HepG2 (cell line): Measurements from ENCODE around the gene NRAS. TPM values are rescaled to one million over a fixed set of nuclear protein-coding genes. Genes with fewer than 3 reads are reported as not detected.

Source experiments
- ARHGAP35 ChIP-seq: sonication (generic); formaldehyde crosslinking; IDR thresholded peaks from 2 replicates; pipeline ENCODE4 v1.9.0; 2022; ENCODE audit warnings: mild to moderate bottlenecking, inconsistent platforms, moderate library complexity, missing genetic modification reagents, borderline replicate concordance
- CREM ChIP-seq, 2 experiments: sonication (generic) in 1 of 2; formaldehyde crosslinking in 1 of 2; IDR thresholded peaks; 2 replicates each; pipeline versions ENCODE4 v1.4.0 to v1.6.1; 2016 to 2020; ENCODE audit warnings: antibody characterized with exemption in 1 of 2, mild to moderate bottlenecking in 1 of 2, missing genetic modification reagents in 1 of 2
- HNRNPLL ChIP-seq: fragments of 200-400 bp; formaldehyde crosslinking; IDR thresholded peaks from 2 replicates; pipeline ENCODE4 v1.6.1; 2017; ENCODE audit warnings: mild to moderate bottlenecking, low read depth, low read length; ENCODE audit not compliant: poor library complexity, severe bottlenecking
- IRF2 ChIP-seq: IDR thresholded peaks from 2 replicates; pipeline ENCODE4 v1.6.1; 2018; ENCODE audit warnings: missing genetic modification reagents, missing compliant biosample characterization
- KLF11 ChIP-seq: IDR thresholded peaks from 2 replicates; pipeline ENCODE4 v1.6.1; 2016; ENCODE audit warnings: missing compliant biosample characterization
- SRSF9 ChIP-seq: fragments of 200-400 bp; formaldehyde crosslinking; IDR thresholded peaks from 2 replicates; pipeline ENCODE4 v1.6.1; 2018; ENCODE audit warnings: borderline replicate concordance, mild to moderate bottlenecking, low read depth, low read length; ENCODE audit not compliant: insufficient read depth, poor library complexity, severe bottlenecking
- ZNF331 ChIP-seq: sonication (generic); formaldehyde crosslinking; IDR thresholded peaks from 2 replicates; pipeline ENCODE4 v1.4.0; 2020; ENCODE audit warnings: missing genetic modification reagents
- ZNF367 ChIP-seq: sonication (generic); formaldehyde crosslinking; IDR thresholded peaks from 2 replicates; pipeline ENCODE4 v1.4.0; 2020; ENCODE audit warnings: missing genetic modification reagents, borderline replicate concordance
- ZNF629 ChIP-seq: sonication (generic); formaldehyde crosslinking; conservative IDR thresholded peaks from 2 replicates; pipeline ENCODE4 v1.5.0; 2020; ENCODE audit warnings: missing genetic modification reagents
- ZNF788 ChIP-seq: sonication (generic); formaldehyde crosslinking; IDR thresholded peaks from 2 replicates; pipeline ENCODE4 v1.5.0; 2020; ENCODE audit warnings: mild to moderate bottlenecking, missing genetic modification reagents, borderline replicate concordance
- polyA plus RNA-seq, 8 experiments: library from polyadenylated mRNA; depleted of rRNA in 3 of 8; stranded (reverse) in 7 of 8; unstranded in 1 of 8; fragments of >200 nt; fragmentation: Illumina TruSeq in 4 of 8; extraction: Trizol in 4 of 8; gene quantifications; 2 replicates each; pipeline versions ENCODE4 v1.2.1 to v1.2.3, GENCODE V29; 2011 to 2016; ENCODE audit warnings: low read depth in 4 of 8, missing spikeins in 1 of 8, mixed read lengths in 1 of 8; ENCODE audit not compliant: insufficient read depth in 1 of 8
- total RNA-seq, 5 experiments: library from RNA; depleted of rRNA; stranded (reverse); fragments of >200 nt; fragmentation: Illumina TruSeq; extraction: Trizol; gene quantifications; 2 replicates each; pipeline ENCODE4 v1.2.3, GENCODE V29; 2016; ENCODE audit warnings: low read depth in 1 of 5
- TF ChIP-seq, protein P1 (sequence below): sonication (generic); formaldehyde crosslinking; IDR thresholded peaks from 2 replicates; pipeline ENCODE4 v1.4.0; 2020; ENCODE audit warnings: missing genetic modification reagents
- TF ChIP-seq, protein P2 (sequence below): sonication (generic); formaldehyde crosslinking; IDR thresholded peaks from 2 replicates; pipeline ENCODE4 v1.8.0; 2022; ENCODE audit warnings: low read depth, missing genetic modification reagents
- TF ChIP-seq, protein P3 (sequence below): fragments of 450-650 bp; IDR thresholded peaks from 2 replicates; pipeline ENCODE4 v1.6.1; 2017
- TF ChIP-seq, protein P4 (sequence below): sonication (generic); formaldehyde crosslinking; IDR thresholded peaks from 2 replicates; pipeline ENCODE4 v1.4.0; 2020; ENCODE audit warnings: missing genetic modification reagents, borderline replicate concordance
- TF ChIP-seq, protein P5 (sequence below): sonication (generic); formaldehyde crosslinking; IDR thresholded peaks from 2 replicates; pipeline ENCODE4 v1.5.1; 2020; ENCODE audit warnings: missing genetic modification reagents, mild to moderate bottlenecking, borderline replicate concordance

The NRAS gene
- total and polyA plus RNA-seq, 2 of the 13 experiments (the other 11 are each of a cell fraction or from before 2014, with no cell fraction given), result 38.6 to 58.8 TPM

GRCh38 chr1:114757455-114758255 lies 41.1 kb upstream of the NRAS start, which contains the start of gene CSDE1 (continued):
- TF ChIP-seq, protein P1, sequence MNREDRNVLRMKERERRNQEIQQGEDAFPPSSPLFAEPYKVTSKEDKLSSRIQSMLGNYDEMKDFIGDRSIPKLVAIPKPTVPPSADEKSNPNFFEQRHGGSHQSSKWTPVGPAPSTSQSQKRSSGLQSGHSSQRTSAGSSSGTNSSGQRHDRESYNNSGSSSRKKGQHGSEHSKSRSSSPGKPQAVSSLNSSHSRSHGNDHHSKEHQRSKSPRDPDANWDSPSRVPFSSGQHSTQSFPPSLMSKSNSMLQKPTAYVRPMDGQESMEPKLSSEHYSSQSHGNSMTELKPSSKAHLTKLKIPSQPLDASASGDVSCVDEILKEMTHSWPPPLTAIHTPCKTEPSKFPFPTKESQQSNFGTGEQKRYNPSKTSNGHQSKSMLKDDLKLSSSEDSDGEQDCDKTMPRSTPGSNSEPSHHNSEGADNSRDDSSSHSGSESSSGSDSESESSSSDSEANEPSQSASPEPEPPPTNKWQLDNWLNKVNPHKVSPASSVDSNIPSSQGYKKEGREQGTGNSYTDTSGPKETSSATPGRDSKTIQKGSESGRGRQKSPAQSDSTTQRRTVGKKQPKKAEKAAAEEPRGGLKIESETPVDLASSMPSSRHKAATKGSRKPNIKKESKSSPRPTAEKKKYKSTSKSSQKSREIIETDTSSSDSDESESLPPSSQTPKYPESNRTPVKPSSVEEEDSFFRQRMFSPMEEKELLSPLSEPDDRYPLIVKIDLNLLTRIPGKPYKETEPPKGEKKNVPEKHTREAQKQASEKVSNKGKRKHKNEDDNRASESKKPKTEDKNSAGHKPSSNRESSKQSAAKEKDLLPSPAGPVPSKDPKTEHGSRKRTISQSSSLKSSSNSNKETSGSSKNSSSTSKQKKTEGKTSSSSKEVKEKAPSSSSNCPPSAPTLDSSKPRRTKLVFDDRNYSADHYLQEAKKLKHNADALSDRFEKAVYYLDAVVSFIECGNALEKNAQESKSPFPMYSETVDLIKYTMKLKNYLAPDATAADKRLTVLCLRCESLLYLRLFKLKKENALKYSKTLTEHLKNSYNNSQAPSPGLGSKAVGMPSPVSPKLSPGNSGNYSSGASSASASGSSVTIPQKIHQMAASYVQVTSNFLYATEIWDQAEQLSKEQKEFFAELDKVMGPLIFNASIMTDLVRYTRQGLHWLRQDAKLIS, result no peak
- TF ChIP-seq, protein P2, sequence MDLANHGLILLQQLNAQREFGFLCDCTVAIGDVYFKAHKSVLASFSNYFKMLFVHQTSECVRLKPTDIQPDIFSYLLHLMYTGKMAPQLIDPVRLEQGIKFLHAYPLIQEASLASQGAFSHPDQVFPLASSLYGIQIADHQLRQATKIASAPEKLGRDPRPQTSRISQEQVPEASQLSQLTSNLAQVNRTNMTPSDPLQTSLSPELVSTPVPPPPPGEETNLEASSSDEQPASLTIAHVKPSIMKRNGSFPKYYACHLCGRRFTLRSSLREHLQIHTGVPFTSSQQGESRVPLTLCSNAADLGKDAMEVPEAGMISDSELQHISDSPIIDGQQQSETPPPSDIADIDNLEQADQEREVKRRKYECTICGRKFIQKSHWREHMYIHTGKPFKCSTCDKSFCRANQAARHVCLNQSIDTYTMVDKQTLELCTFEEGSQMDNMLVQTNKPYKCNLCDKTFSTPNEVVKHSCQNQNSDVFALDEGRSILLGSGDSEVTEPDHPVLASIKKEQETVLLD (CRISPR knock-in tag), result peak; percentile 68
- TF ChIP-seq, protein P3, sequence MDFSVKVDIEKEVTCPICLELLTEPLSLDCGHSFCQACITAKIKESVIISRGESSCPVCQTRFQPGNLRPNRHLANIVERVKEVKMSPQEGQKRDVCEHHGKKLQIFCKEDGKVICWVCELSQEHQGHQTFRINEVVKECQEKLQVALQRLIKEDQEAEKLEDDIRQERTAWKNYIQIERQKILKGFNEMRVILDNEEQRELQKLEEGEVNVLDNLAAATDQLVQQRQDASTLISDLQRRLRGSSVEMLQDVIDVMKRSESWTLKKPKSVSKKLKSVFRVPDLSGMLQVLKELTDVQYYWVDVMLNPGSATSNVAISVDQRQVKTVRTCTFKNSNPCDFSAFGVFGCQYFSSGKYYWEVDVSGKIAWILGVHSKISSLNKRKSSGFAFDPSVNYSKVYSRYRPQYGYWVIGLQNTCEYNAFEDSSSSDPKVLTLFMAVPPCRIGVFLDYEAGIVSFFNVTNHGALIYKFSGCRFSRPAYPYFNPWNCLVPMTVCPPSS, result no peak
- TF ChIP-seq, protein P4, sequence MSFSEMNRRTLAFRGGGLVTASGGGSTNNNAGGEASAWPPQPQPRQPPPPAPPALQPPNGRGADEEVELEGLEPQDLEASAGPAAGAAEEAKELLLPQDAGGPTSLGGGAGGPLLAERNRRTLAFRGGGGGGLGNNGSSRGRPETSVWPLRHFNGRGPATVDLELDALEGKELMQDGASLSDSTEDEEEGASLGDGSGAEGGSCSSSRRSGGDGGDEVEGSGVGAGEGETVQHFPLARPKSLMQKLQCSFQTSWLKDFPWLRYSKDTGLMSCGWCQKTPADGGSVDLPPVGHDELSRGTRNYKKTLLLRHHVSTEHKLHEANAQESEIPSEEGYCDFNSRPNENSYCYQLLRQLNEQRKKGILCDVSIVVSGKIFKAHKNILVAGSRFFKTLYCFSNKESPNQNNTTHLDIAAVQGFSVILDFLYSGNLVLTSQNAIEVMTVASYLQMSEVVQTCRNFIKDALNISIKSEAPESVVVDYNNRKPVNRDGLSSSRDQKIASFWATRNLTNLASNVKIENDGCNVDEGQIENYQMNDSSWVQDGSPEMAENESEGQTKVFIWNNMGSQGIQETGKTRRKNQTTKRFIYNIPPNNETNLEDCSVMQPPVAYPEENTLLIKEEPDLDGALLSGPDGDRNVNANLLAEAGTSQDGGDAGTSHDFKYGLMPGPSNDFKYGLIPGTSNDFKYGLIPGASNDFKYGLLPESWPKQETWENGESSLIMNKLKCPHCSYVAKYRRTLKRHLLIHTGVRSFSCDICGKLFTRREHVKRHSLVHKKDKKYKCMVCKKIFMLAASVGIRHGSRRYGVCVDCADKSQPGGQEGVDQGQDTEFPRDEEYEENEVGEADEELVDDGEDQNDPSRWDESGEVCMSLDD, result peak; percentile 4
- 0 out of 2 replicates have a peak, but pooled peaks have one; percentile 32 for TF ChIP-seq KLF11 (CRISPR knock-in tag)
- 0 out of 2 replicates have a peak, but pooled peaks have one; percentile 44 for TF ChIP-seq ARHGAP35 (CRISPR knock-in tag)
- TF ChIP-seq ZNF788 (CRISPR knock-in tag), result peak; percentile 52; the same call in 1 of the 2 replicates
- TF ChIP-seq, protein P5, sequence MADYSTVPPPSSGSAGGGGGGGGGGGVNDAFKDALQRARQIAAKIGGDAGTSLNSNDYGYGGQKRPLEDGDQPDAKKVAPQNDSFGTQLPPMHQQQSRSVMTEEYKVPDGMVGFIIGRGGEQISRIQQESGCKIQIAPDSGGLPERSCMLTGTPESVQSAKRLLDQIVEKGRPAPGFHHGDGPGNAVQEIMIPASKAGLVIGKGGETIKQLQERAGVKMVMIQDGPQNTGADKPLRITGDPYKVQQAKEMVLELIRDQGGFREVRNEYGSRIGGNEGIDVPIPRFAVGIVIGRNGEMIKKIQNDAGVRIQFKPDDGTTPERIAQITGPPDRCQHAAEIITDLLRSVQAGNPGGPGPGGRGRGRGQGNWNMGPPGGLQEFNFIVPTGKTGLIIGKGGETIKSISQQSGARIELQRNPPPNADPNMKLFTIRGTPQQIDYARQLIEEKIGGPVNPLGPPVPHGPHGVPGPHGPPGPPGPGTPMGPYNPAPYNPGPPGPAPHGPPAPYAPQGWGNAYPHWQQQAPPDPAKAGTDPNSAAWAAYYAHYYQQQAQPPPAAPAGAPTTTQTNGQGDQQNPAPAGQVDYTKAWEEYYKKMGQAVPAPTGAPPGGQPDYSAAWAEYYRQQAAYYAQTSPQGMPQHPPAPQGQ (CRISPR knock-in tag), result 0 out of 2 replicates have a peak, but pooled peaks have one; percentile 50
- TF ChIP-seq HNRNPLL, result peak; percentile 48
- peak; percentile 87 for TF ChIP-seq CREM (IDR thresholded peaks at IDR 0.05)
- no peak for TF ChIP-seq CREM (CRISPR knock-in tag; IDR thresholded peaks at IDR 0.05)
- peak; percentile 39; the same call in 1 of the 2 replicates for TF ChIP-seq ZNF331 (CRISPR knock-in tag)
- TF ChIP-seq IRF2 (CRISPR knock-in tag), result peak; percentile 60; the same call in 1 of the 2 replicates
- TF ChIP-seq SRSF9, result no peak
- TF ChIP-seq ZNF629 (CRISPR knock-in tag), result no peak
- no peak for TF ChIP-seq ZNF367 (CRISPR knock-in tag)
